ENCODE measurements around the gene MTURN.

MTURN gene

DNA sequence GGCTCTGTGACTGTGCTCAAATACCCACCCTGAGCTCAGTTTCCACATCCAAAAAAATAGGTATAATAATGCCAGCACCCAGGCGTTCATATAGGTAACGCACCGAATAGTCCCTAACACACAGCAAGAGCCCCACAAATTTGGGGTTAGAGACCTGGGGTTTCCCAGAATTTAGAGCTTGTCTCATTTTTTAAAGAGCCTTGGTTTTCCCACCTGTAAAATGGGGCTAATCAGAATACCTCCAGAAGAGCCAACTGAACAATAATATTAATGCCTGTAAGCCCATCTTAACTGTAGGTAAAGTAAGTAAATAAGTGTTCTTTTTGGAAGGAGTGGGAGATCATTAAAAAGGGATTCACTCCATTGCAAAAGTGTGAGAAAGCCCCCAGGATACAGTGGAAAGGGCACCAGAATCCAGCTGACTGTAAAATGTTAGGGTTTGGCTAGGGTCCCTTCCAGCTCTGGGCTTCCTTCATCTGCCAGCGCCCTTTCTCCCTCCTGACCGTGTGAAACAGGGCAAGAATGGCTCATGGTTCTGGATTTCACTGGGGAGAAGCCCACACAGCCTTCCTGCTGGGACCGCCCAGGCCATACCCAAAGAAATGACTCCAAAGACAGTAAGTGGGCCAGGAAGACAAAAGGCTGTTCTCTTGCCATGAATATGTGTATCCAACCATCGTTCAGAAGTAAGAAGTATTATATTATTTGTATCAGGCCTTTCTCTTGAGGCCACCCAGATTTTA, 2.1 kb downstream of the MTURN start:
- DNase-seq = no peak

DNA sequence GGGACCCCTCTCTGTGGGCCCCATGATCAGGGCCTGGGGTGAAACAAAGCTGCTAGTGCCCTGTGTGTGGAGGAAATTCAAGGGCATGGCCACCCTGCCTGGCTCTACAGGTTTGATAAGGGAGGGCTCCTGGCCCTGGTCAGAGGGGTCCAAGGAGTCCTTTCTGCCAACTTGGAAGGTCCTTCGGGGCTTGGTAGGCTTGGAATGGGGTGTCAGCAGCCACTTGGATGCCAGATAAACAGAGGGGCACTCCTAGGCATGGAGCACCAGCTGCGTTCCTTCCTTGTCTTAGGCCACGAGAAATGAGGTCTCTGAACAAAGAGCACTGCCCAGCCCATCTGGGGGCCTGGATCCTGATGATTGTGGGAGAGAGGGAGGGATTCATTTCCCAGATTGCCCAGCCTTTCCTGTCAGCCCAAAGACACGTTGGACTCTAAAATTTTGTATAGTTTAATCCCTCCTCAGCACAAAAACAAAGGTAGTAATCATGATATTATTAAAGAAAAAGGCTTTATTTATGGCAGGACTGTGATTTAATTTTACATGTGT, 5.1 kb downstream of the MTURN start:
- no peak for DNase-seq

DNA sequence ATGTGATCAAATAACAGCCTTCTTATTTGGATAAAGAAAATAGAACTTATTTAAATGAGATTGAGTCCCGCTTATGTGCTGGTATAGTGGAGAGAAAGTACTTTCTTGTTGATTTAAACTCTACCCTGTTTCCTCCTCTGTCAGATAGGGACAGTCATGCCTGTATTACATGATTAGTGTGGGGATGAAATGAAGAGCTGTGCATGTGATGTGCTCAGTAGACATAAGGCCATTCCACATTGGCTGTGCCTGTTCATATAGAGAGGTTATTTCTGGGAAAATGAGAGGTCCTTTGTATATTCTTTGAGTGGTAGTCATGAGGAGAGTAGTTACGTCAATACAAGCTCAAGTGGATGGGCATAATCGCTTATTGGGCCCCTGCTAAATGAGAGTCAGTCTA, 5.7 kb downstream of the MTURN start:
- no peak for DNase-seq

DNA sequence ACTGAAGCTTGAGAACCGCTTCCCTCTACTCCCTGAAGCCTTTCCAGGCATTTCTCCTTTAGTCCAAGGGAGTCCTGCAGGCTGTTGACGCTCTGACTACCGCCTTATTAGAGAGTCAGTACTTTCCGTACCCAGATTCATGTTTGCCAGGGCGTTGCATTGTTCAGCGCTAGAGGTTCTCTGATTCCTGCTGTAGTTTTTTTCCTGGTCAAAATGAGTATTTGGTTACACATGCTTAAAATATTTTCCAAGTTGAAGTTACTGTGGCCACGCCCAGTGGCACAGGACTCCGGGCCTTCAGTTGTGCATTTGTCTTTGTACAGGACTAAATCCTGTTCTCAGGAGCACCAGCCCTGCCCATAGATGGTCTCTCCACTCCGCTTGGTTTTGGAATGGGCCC, 7.9 kb downstream of the MTURN start:
- DNase-seq = peak; percentile 36

DNA sequence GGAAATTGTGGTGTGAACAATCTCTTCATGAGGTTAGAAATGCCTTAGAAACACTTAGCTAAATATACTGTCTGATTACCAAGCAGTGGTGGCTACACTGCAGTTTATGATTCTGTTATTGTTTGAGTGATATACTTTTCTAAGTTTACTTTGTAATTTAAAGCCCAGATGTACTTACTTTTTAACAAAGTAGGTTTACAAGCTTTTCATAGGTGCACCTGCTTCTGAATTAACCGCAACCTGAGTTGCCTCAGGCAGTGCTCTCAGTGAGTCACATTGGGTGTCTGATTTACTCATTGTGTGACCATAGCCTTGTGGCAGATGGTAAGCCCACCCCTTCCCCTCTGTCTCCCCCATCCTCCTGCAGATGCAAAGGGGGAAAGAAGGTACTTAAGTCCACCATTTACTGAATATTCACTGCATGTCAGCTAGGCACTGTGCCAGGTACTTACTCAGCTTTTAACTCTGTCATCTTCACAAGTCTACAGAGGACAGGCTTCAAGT, 9.0 kb downstream of the MTURN start:
- DNase-seq = peak; percentile 100

DNA sequence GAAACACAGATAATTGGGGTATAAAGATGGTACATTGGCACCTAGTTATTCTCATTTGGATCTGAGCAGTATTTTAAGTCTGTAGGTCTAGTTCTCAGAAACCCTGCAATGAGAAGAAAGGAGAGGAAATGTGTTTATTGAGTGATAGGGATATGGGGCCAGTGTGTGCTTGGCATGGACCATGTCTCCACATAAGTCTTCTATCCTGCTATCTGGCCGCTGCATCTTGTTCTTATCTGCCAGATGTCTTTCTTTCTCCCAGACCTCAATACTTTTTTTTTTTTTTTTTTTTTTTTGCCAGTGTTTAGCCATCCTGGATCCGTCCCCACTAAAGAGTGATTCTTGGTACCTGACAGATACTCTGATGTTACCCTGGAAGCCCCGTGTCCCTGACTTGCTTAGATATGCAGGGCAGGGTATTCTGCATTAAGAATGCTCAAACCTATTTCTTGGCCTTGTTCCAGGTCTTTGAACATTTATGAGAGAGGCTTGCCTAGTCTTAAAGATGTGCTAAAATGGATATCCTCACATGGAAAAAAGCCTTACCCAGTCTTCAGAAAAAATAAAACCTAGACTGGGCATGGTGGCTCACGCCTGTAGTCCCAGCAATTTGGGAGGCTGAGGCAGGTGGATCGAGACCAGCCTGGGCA, 10.0 kb downstream of the MTURN start:
- peak; percentile 47 for DNase-seq

DNA sequence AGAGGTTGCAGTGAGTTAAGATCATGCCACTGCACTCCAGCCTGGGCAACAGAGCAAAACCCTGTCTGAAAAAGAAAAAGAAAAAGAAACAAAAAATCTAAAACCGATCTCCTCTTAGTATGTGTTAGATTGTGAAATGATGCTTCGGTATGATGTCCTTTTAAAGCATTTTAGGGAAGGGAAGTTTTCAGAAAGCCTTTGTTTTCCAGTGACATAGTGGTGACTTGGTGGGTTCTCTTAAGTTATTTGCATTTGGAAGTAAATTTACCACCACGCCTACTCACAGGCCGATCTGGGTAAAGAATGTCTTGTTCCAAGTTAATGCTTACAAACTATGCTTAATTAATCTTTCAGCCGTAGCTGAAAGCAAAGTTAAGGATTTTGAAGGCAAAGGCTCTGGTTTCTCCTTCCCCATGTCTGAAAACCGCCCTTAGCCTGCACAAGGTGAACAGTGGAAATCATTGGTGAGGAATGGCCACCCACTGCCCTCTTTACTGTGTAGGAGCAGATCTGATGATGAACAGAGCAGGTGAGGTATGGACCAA, 10.7 kb downstream of the MTURN start:
- no peak for DNase-seq

DNA sequence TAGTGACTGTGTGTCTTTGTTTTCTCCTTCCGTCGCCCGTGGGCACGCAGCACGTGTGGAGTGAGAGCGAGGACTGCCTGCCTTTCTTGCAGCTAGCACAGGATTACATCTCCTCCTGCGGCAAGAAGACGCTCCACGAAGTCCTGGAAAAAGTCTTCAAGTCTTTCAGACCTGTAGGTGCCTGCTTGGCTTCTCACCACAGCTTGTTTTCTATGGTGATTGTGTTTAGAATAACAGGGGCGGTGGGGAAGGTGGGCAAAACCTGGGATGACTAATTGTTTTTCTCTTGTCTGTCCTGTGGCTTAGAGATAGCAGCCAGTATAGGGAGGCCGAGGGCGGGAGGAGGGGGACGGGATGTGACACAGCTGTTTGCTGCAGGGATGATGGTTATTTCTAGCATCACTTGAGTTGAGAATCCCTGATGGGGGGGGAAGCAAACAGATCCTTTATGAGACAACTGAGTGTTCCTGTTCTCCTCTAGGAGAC, 11.4 kb downstream of the MTURN start:
- DNase-seq = no peak

DNA sequence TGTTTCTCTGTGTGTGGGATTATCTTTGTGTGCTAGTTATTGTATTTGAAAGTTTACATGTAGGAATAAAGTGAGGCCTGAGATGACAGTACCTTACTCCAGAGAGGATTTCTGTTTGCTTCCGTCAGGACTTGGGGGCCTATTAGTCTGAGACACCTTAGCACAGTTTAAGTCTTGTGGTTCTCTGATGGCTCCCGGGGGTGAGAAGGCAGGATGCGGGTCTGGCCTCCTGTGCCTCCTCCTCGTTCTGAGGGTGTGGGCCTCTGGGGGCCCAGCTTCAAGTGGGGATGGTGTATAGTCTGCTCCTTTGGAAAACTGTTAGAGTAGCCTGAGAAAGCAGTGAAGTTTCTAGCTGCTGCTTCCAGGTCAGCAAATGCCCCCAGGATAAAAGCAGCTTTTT, 12.4 kb downstream of the MTURN start:
- no peak for DNase-seq

DNA sequence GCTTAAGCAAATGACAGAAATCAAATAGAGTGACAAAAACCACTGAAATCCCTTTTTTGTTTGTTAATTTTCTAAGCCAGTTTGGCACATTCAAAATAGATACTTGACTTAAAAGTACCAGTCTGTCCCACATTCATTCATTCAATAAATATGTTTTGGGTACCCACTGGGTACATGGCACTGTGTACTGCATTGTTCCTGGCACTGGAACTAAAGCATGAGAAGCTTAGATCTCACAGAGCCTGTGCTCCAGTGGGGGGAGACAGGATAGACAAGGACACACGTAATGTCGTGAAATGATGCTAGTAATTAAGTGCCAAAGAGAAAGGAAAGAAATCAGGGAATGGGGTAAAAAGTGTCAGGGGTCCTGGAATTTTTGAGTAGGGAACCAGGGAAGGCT, 13.0 kb downstream of the MTURN start:
- DNase-seq = no peak

DNA sequence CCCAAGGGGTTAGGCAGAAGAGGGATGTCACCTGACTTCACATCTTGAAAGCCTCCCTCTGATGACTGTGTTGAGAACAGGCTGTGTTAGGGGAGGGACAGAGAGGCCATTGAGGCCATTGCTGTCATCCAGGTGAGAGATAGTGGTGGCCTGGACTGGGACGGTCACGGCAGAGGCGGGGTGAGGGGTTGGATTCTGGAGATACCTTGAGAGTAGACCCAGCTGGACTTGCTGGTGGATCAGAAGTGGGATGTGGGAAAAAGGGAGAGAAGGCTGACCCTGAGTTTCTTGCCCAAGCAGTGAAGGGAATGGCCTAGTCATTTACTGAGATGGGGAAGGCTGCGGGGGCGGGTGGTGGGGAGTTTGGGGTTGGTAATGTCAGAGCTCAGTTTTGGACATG, 13.6 kb downstream of the MTURN start:
- DNase-seq = no peak

DNA sequence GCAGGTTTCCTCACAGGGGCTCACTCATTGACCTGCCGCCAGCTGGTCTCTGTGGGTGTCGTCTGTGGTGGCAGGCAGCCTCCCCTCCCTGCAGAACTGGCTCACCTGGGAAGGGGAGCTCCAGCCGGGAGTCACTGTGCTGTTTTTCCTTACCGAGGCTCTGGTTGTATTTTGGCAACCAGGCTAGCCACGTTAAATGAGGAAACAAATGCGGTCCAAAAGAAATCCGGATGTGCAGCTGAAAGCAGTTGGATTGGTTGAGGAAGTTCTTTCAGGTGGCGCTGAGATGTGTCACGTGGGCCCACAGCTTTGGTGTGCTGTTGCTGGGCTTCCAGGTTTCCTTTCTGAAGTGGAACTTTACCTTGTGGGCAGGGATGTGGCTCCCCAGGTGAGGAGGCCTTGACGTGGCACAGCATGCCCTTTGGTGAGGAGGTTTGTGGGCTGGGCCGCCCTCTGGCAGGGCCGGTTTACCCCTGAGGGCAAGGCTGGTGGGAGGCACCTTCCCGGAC, 14.2 kb downstream of the MTURN start:
- DNase-seq = no peak

DNA sequence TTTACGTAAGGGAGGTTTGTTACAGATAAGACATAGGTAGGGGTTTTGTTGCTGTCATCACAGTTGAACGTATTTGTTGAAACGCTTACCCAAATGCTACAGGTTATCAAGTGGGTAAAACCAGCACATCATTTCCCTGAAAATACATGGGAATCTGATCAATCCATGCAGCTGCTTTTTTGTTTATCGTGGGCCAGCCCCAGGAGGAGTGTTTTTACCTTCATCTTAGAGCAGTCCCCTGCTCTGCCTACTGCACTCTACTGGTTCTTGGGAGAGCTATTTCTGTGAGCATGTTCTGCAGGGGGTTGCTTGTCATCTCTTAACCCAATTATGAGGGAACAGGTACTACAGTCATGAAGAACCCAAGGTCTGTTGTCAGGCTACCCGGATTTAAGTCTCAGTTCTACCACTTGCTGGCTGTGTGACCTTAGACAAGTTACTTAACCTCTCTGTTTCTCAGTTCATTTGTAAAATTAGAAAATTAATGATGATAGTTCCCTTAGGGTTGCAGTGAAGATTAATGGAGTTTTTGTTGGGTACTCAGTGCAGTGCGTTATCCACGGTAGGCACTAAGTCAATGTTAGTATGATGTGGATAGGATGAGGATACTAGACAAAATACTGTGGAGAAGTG, 15.0 kb downstream of the MTURN start:
- DNase-seq = no peak

DNA sequence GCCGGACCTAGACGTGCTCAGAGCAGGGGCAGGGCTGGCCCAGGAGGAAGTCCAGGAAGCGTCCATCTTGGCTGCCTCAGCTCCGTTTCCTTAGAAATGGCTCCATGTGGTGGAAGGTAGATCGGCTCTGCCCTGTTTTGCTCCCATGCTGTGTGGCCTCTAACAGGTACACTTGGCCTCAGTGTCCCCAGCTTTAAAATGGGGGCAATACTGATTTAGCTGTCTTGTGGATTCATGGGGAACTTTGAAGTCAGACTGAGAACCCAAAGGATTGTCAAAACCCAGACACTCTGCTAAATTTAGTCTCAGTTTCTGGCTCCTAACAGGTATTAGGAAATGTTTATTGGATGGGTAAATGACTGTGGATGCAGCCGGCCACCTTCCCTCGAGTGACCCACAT, 15.9 kb downstream of the MTURN start:
- DNase-seq = no peak

DNA sequence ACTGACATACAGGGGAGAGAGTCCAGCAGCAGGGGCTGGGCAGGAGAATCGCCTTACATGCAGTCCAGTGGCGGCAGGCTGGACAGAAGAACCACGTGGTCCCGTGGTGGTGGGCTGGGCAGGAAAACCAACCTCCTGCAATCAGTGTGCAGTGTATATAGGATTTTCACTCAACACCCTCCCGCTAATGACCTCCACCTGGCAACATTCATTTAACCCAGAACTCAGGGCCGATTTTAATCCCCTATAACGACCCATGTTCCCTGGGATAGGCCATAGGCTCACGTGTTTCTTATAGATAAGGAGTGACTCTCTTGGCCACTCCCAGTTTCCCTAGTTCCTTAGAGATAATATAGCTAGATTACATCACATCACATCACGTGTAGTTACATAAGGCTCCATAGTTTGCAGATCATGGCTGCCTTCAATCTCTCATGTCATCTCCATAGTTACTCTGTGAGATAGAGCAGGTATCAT, 19.4 kb downstream of the MTURN start:
- DNase-seq = no peak

DNA sequence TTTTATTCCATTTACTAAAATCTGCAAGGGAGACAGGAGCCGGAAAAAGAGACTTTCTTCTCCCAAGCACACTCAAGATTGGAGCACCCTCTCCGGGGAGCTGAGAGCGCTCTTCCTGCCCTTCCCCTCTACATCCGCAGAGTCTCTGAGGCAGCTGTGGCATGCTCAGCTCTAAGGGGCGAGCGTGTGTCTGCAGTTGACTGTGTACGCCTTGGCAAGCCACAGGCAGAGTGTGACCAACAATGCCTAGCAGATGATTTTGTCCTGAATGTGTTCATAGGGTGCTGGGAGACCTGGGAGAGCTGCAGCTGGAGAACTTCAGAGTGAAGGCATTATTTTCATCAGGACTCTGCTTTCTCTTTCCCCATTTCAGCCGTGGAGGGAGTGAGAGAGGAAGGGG, 20.7 kb downstream of the MTURN start:
- DNase-seq = peak; percentile 71

DNA sequence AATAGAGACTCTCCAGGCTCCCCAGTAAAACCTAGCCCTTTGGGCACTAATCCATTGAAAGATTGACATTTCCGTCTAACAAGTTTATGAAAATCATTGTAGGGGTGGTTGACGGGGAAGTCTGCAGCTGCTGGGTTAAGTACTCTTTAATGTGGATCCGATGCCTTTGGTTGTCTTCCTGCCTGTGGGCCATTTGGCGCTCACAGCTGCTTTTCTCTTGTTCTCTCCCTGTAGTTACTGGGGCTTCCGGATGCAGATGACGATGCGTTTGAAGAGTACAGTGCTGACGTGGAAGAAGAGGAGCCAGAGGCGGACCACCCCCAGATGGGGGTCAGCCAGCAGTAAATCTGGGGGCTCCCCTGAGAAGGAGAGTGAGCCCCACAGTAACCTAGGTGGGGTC, 22.4 kb downstream of the MTURN start:
- DNase-seq = peak; percentile 50

DNA sequence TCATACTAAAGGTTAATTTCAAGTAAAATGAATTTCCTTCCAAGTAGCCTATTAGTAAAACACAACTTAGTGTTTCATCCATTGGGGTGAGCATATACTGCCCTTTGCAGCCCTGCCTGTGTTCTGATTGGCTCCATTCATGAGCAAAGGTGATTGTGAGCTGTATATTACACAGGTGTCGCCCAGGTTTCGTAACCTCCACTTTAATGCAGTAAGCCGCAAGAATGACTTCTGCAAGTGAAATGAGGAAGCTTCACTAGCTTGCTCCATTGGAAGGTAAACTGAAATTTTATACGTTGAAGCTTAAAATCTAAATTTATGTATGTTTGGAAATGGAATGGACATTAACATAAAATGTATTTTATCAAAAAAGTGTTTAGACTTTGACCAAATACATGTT, 24.4 kb downstream of the MTURN start:
- DNase-seq = no peak

DNA sequence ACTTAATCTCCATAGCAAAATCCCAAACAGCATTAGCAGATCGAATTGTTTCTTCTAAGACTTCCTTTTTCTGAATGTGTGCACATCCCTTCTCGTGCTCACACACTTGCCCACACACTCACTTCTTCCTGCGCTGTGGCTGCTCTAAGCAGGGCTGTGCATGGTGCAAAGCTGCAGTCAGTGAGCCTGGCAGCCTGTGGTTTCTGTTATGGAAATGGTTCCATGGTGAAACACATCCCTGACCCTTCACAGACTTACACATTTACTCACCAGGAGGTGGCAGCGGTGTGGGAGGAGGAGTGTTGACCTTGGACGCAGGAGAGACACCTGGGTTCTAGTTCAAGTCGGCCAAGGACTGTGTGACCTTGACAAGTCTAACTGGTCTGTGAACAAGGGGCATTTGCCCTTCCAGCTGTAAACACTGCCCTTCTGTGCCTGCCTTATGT, 24.9 kb downstream of the MTURN start:
- DNase-seq = peak; percentile 28

DNA sequence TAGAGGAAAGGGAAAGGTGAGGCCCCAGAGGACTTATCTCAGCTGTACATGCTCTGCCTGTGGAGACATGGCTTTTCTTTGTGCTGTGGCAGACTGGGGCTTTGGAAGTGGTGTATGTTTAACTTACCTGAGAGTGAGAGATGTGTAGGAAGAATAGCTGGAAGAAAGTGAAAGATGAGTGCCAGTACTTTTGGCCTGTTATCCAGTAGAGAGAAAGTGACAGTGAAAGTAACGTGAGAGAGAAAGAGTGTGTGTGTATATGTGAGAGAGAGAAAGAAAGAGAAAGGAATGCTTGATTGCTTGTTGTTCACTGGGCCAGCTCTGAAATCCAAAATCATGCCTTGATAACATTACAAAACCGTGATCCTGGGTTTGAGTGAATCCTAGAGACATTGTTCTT, 25.5 kb downstream of the MTURN start:
- no peak for DNase-seq

DNA sequence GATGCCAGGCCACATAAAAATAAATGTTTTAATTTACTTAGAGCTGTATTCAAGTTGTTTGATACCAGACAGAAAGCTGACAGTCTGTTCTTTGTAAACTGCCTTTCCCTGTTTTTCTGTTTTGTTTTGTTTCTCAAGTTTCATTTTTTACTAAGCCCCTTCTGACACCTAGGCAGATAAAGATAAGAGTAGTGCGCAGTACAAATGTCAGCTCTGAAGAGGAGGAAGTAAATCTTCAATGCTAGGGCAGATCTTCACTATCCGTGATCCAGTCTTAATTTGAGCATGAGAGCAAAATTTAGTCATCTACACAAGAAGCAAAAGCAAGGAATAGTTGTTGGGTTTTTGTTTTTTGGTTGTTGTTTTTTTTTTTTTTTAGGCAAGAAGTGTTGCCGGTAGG, 27.3 kb downstream of the MTURN start:
- no peak for DNase-seq

DNA sequence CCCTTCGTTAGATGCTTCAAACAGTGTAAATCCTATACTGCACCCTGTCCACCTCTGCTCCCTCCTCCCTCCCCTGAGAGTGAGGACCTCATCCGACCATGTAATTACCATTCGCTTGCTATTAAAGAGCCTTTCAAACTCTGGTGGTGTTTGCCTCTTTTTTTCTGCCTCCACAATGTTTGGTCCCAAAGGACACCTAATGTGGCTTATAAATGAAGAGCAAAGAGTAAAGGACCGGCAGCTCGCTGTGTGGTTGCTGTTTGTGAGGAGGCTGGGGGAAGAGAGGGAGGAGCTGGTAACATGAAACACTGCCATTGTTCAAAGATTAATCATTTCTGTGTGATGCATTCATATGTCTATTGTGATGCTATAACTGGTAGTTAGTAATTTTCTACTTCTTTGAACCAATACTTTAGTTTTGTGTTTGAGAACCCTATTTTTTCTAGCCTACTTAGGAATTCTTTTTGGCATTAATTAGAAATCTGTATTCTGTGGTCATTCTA, 27.9 kb downstream of the MTURN start:
- peak; percentile 92 for DNase-seq

All from DMS79 treated with DMSO at 0.1 percent for 48 hours (cell line).